ENCODE results near the gene PSMA6. TPM values are rescaled to one million over a fixed set of nuclear protein-coding genes. Genes with fewer than 3 reads are reported as not detected.

PSMA6 gene
- total and polyA plus RNA-seq, 2 of the 13 experiments (the other 11 are each of a cell fraction or from before 2014, with no cell fraction given) = 525 to 1,109 TPM

GRCh38 chr14:35333797-35334743 lies 41.9 kb downstream of the PSMA6 start (continued):
- TF ChIP-seq PCBP2 (optimal IDR thresholded peaks at IDR 0.05; ENCODE audit: low read depth, low read length, poor library complexity, severe bottlenecking) (no peak), POLR2A (IDR thresholded peaks at IDR 0.05; ENCODE audit: insufficient read depth in 1 of 2, low read depth in 2 of 2, low read length in 2 of 2) (no peak), ZEB1 (IDR thresholded peaks at IDR 0.05; ENCODE audit: insufficient replicate concordance, low read depth) (no peak), KDM5A (IDR thresholded peaks at IDR 0.05; ENCODE audit: borderline replicate concordance, low read length) (no peak), ATF6 (CRISPR knock-in tag; conservative IDR thresholded peaks at IDR 0.05) (no peak), ZNF230 (CRISPR knock-in tag; IDR thresholded peaks at IDR 0.05) (0 out of 2 replicates have a peak, but pooled peaks have one; percentile 68), PRPF4 (IDR thresholded peaks at IDR 0.05; ENCODE audit: low read depth, low read length, poor library complexity, severe bottlenecking) (peak; percentile 10), ZNF496 (CRISPR knock-in tag; IDR thresholded peaks at IDR 0.05; ENCODE audit: insufficient replicate concordance) (no peak), RELA (CRISPR knock-in tag; IDR thresholded peaks at IDR 0.05) (no peak), NCOR1 (IDR thresholded peaks at IDR 0.05; ENCODE audit: borderline replicate concordance, low read length) (no peak), ZNF124 (CRISPR knock-in tag; IDR thresholded peaks at IDR 0.05) (peak; percentile 59; the same call in 1 of the 2 replicates), ZNF780A (CRISPR knock-in tag; IDR thresholded peaks at IDR 0.05) (no peak), TBX3 (IDR thresholded peaks at IDR 0.05; ENCODE audit: borderline replicate concordance) (no peak), GATAD2A (CRISPR knock-in tag; IDR thresholded peaks at IDR 0.05) (no peak), ZSCAN30 (CRISPR knock-in tag; IDR thresholded peaks at IDR 0.05) (no peak), THAP9 (CRISPR knock-in tag; IDR thresholded peaks at IDR 0.05; ENCODE audit: borderline replicate concordance) (peak; percentile 41; the same call in 1 of the 2 replicates), RERE (CRISPR knock-in tag; IDR thresholded peaks at IDR 0.05; ENCODE audit: low read depth) (no peak)
